Thymus (tissue), 11 donors: ENCODE data around the gene HDAC4. TPM values are rescaled to one million over a fixed set of nuclear protein-coding genes. Genes with fewer than 3 reads are reported as not detected.

Experiments
- DNase-seq, 9 donors: peaks; one replicate each; pipeline ENCODE4 v3.0.0-alpha.2; 2013; ENCODE audit warnings: low spot score in 9 of 9, low read depth in 6 of 9, missing footprints in 1 of 9
- H3K27ac ChIP-seq, 2 donors: one replicate each; pipeline ENCODE4 v1.5.1; 2013; ENCODE audit warnings: control low read depth in 1 of 2, low read depth in 1 of 2, low read length in 1 of 2, mild to moderate bottlenecking in 1 of 2, moderate library complexity in 1 of 2
- H3K27me3 ChIP-seq, 2 donors: one replicate each; pipeline ENCODE4 v1.5.1; 2013; ENCODE audit warnings: low read length in 1 of 2; ENCODE audit not compliant: control insufficient read depth in 2 of 2, insufficient read depth in 1 of 2
- H3K36me3 ChIP-seq, 2 donors: one replicate each; pipeline ENCODE4 v1.5.1; 2013; ENCODE audit warnings: low read length in 1 of 2, mild to moderate bottlenecking in 1 of 2, moderate library complexity in 1 of 2; ENCODE audit not compliant: control insufficient read depth in 2 of 2, insufficient read depth in 2 of 2
- H3K4me1 ChIP-seq, 2 donors: one replicate each; pipeline ENCODE4 v1.5.1; 2013; ENCODE audit warnings: low read length in 2 of 2; ENCODE audit not compliant: control insufficient read depth in 2 of 2, insufficient read depth in 2 of 2
- H3K4me3 ChIP-seq, 2 donors: one replicate each; pipeline ENCODE4 v1.5.1; 2013; ENCODE audit warnings: low read length in 2 of 2, control low read depth in 1 of 2, mild to moderate bottlenecking in 1 of 2
- H3K9me3 ChIP-seq, 2 donors: one replicate each; pipeline ENCODE4 v1.5.1; 2013; ENCODE audit warnings: low read length in 1 of 2, mild to moderate bottlenecking in 1 of 2; ENCODE audit not compliant: control insufficient read depth in 2 of 2, insufficient read depth in 1 of 2
- WGBS: extraction: QIAGEN DNeasy Blood & Tissue Kit; methylation state at CpG from one replicate; pipeline ENCODE4 v1.1.7; 2013; 5-methylcytosine and 5-hydroxymethylcytosine counted together
- polyA plus RNA-seq: library from polyadenylated mRNA; stranded (reverse); fragments of 200-250 nt; gene quantifications from one replicate; pipeline ENCODE4 v1.2.3, GENCODE V29; 2013
- total RNA-seq: library from RNA; stranded (reverse); fragments of 120-200 nt; gene quantifications from one replicate; pipeline ENCODE4 v1.2.4, GENCODE V29; 2013
- donor health status: healthy.

HDAC4 gene
- total and polyA plus RNA-seq, 2 donors, result 7.8 to 17.9 TPM

- 97% methylated on average over 15 of the region's 15 CpGs for WGBS
- no peak overlapping the region for H3K4me3 ChIP-seq
- no peak overlapping the region for H3K27ac ChIP-seq
- H3K36me3 ChIP-seq, result peaks cover 61 to 84% of the 10 kb centered on the region in 2 donors
- no peaks in the 10 kb centered on the region for H3K4me1 ChIP-seq
- DNase-seq, result no peak
- peaks cover 0 to 4% of the 10 kb centered on the region in 2 donors for H3K9me3 ChIP-seq
- H3K27me3 ChIP-seq, result no peaks in the 10 kb centered on the region
These were observed 301.3 kb downstream of the HDAC4 start for GRCh38 chr2:239099474-239099873.

GRCh38 chr2:239098288-239098970, 302.4 kb downstream of the HDAC4 start:
- peaks cover 62 to 80% of the 10 kb centered on the region in 2 donors for H3K36me3 ChIP-seq
- DNase-seq, result no peak
- no peaks in the 10 kb centered on the region for H3K27me3 ChIP-seq
- no peak overlapping the region for H3K27ac ChIP-seq
- no peaks in the 10 kb centered on the region for H3K4me1 ChIP-seq
- 86% methylated on average over 20 of the region's 20 CpGs for WGBS
- H3K9me3 ChIP-seq, result peaks cover 0 to 4% of the 10 kb centered on the region in 2 donors
- no peak overlapping the region for H3K4me3 ChIP-seq

- Histone ChIP-seq H3K27me3 (no peaks in the 10 kb centered on the region), H3K27ac (no peak overlapping the region), H3K36me3 (peaks cover 61 to 79% of the 10 kb centered on the region in 2 donors), H3K4me1 (no peaks in the 10 kb centered on the region), H3K9me3 (peaks cover 0 to 4% of the 10 kb centered on the region in 2 donors), H3K4me3 (no peak overlapping the region)
- no peak for DNase-seq
- WGBS, result 73% methylated on average over 12 of the region's 12 CpGs
These were observed 303.5 kb downstream of the HDAC4 start for GRCh38 chr2:239097428-239097696.

GRCh38 chr2:239096676-239097427, 304.0 kb downstream of the HDAC4 start:
- WGBS, result 94% methylated on average over 28 of the region's 28 CpGs
- H3K27me3 ChIP-seq, result no peaks in the 10 kb centered on the region
- peaks cover 0 to 4% of the 10 kb centered on the region in 2 donors for H3K9me3 ChIP-seq
- H3K4me1 ChIP-seq, result no peaks in the 10 kb centered on the region
- DNase-seq, result no peak
- peaks cover 57 to 77% of the 10 kb centered on the region in 2 donors for H3K36me3 ChIP-seq
- no peak overlapping the region for H3K27ac ChIP-seq
- no peak overlapping the region for H3K4me3 ChIP-seq

- WGBS, result 93% methylated on average over 20 of the region's 20 CpGs
- Histone ChIP-seq H3K9me3 (peaks cover 0 to 4% of the 10 kb centered on the region in 2 donors), H3K4me3 (no peak overlapping the region), H3K36me3 (peaks cover 52 to 75% of the 10 kb centered on the region in 2 donors), H3K4me1 (no peaks in the 10 kb centered on the region), H3K27ac (no peak overlapping the region), H3K27me3 (no peaks in the 10 kb centered on the region)
- no peak for DNase-seq
These were observed 305.2 kb downstream of the HDAC4 start for GRCh38 chr2:239095460-239096081.

- Histone ChIP-seq H3K4me3 (no peak overlapping the region), H3K4me1 (no peaks in the 10 kb centered on the region), H3K9me3 (peaks cover 0 to 4% of the 10 kb centered on the region in 2 donors), H3K36me3 (peaks cover 47 to 74% of the 10 kb centered on the region in 2 donors), H3K27me3 (no peaks in the 10 kb centered on the region), H3K27ac (no peak overlapping the region)
- 98% methylated on average over 17 of the region's 17 CpGs for WGBS
- DNase-seq, result no peak
These were observed 306.0 kb downstream of the HDAC4 start for GRCh38 chr2:239094867-239095266.

- 98% methylated on average over 17 of the region's 17 CpGs for WGBS
- Histone ChIP-seq H3K4me3 (no peak overlapping the region), H3K27me3 (no peaks in the 10 kb centered on the region), H3K27ac (no peak overlapping the region), H3K36me3 (peaks cover 43 to 73% of the 10 kb centered on the region in 2 donors), H3K9me3 (peaks cover 0 to 4% of the 10 kb centered on the region in 2 donors), H3K4me1 (no peaks in the 10 kb centered on the region)
- no peak for DNase-seq
These were observed 306.9 kb downstream of the HDAC4 start for GRCh38 chr2:239093952-239094351.

GRCh38 chr2:239093542-239093941, 307.3 kb downstream of the HDAC4 start:
- no peak overlapping the region for H3K27ac ChIP-seq
- WGBS, result 93% methylated on average over 7 of the region's 7 CpGs
- peaks cover 43 to 77% of the 10 kb centered on the region in 2 donors for H3K36me3 ChIP-seq
- H3K4me1 ChIP-seq, result no peaks in the 10 kb centered on the region
- peaks cover 0 to 4% of the 10 kb centered on the region in 2 donors for H3K9me3 ChIP-seq
- H3K27me3 ChIP-seq, result no peaks in the 10 kb centered on the region
- H3K4me3 ChIP-seq, result no peak overlapping the region
- DNase-seq, result no peak
